K562 (cell line): ENCODE results near the gene ATP7B. TPM values are rescaled to one million over a fixed set of nuclear protein-coding genes. Genes with fewer than 3 reads are reported as not detected.
A peak's percentile ranks its signal among the peaks of the same experiment; 100 is the strongest.

Source experiments
- ATAC-seq: fragments of 200-7000 bp; cut with Tn5 transposase; 3 replicates; pipeline ENCODE4 v1.9.1; 2020; ENCODE audit warnings: moderate library complexity
- BruUV-seq: library from RNA; stranded (reverse); fragments of 400-500 nt; replicated peaks from 2 replicates; lab custom pipeline; 2021; lab: Mats Ljungman, UMichigan
- CTCF ChIA-PET: fragments of 300-600 bp; formaldehyde crosslinking; extraction: SDS; loops from one replicate; lab custom pipeline; 2021; ENCODE audit warnings: low intra/inter-chr PET ratio; lab: Yijun Ruan, JAX
- POLR2A ChIA-PET: fragments of 300-600, 350-650 bp; sonication (Branson Sonifier 250); formaldehyde crosslinking; extraction: SDS; loops from one replicate; lab custom pipeline; 2021; ENCODE audit warnings: antibody characterized with exemption, inconsistent platforms; lab: Yijun Ruan, JAX
- DNase-seq, 4 experiments: peaks; one replicate each; pipeline versions ENCODE4 v3.0.0 to v3.0.0-alpha.2; 2011 to 2018; ENCODE audit warnings: low spot score in 3 of 4, mixed read lengths in 3 of 4; ENCODE audit errors: extremely low read depth in 1 of 4
- FAIRE-seq: peaks from 2 replicates; lab custom pipeline; 2011; peaks lifted over from hg19 to GRCh38; lab: Jason Lieb, UNC
- H2AFZ ChIP-seq: 2 replicates; pipeline ENCODE4 v1.6.0; 2011; ENCODE audit warnings: low read depth, low read length, control low read depth, inconsistent platforms
- H3K27ac ChIP-seq: fragments of 200-600 bp; 3 replicates; pipeline ENCODE4 v1.8.0; 2011; ENCODE audit warnings: low read depth, mild to moderate bottlenecking, control low read depth, inconsistent platforms, low read length, moderate library complexity, mixed read lengths; ENCODE audit errors: extremely low read depth
- H3K27me3 ChIP-seq, 2 experiments: fragments of 300-600 bp in 1 of 2; 2 replicates in 1 of 2; 3 replicates in 1 of 2; pipeline versions ENCODE4 v1.6.0 to v1.8.0; 2011; ENCODE audit warnings: inconsistent platforms in 2 of 2, low read length in 2 of 2, mild to moderate bottlenecking in 1 of 2, mixed read lengths in 1 of 2, moderate library complexity in 1 of 2; ENCODE audit not compliant: control insufficient read depth in 2 of 2, insufficient read depth in 2 of 2
- H3K36me3 ChIP-seq: fragments of 300-600 bp; 3 replicates; pipeline ENCODE4 v1.8.0; 2011; ENCODE audit warnings: mild to moderate bottlenecking, low read length, inconsistent platforms; ENCODE audit not compliant: control insufficient read depth, insufficient read depth
- H3K4me1 ChIP-seq, 2 experiments: fragments of 200-600 bp in 1 of 2; replicated peaks in 1 of 2; 2 replicates in 1 of 2; 3 replicates in 1 of 2; pipeline versions ENCODE4 v1.5.1 to v1.8.0; 2011; ENCODE audit warnings: inconsistent platforms in 2 of 2, low read length in 2 of 2, mild to moderate bottlenecking in 1 of 2, mixed read lengths in 1 of 2, moderate library complexity in 1 of 2; ENCODE audit not compliant: control insufficient read depth in 2 of 2, insufficient read depth in 2 of 2
- H3K4me2 ChIP-seq: 2 replicates; pipeline ENCODE4 v1.6.1; 2011; ENCODE audit warnings: low read length, control low read depth, inconsistent platforms, mixed read lengths; ENCODE audit not compliant: insufficient read depth
- H3K4me3 ChIP-seq: fragments of 200-600 bp; sonication (generic), shearing (Covaris generic); 2 replicates; pipeline ENCODE4 v1.5.1; 2016; ENCODE audit warnings: control low read depth, inconsistent platforms
- H3K79me2 ChIP-seq: fragments of 200-600 bp; 3 replicates; pipeline ENCODE4 v1.8.0; 2011; ENCODE audit warnings: low read length, inconsistent platforms; ENCODE audit not compliant: control insufficient read depth, insufficient read depth
- H3K9ac ChIP-seq, 2 experiments: 2 replicates each; pipeline versions ENCODE4 v1.6.0 to v1.6.1; 2011; ENCODE audit warnings: low read depth in 2 of 2, low read length in 2 of 2, control low read depth in 1 of 2, inconsistent platforms in 1 of 2, mild to moderate bottlenecking in 1 of 2, mixed read lengths in 1 of 2; ENCODE audit not compliant: insufficient read depth in 1 of 2
- H3K9me1 ChIP-seq: one replicate; pipeline ENCODE4 v1.6.0; 2011; ENCODE audit warnings: inconsistent platforms, mild to moderate bottlenecking, low read length, moderate library complexity; ENCODE audit not compliant: control insufficient read depth, insufficient read depth
- H3K9me3 ChIP-seq: replicated peaks from 2 replicates; pipeline ENCODE4 v1.5.1; 2011; ENCODE audit warnings: low read depth, low read length, inconsistent platforms; ENCODE audit not compliant: control insufficient read depth, insufficient read depth
- H4K20me1 ChIP-seq: replicated peaks from 2 replicates; pipeline ENCODE4 v1.6.1; 2011; ENCODE audit warnings: low read length, inconsistent platforms, mixed read lengths; ENCODE audit not compliant: control insufficient read depth, insufficient read depth
- C11orf30 ChIP-seq: fragments of 450-650 bp; IDR thresholded peaks from 2 replicates; pipeline ENCODE4 v1.6.1; 2016; ENCODE audit warnings: low read depth, mild to moderate bottlenecking
- EP300 ChIP-seq: IDR thresholded peaks from 2 replicates; pipeline ENCODE4 v1.6.1; 2012; ENCODE audit warnings: low read length, improper control_type of control experiment
- MAFG ChIP-seq: fragments of 450-650 bp; conservative IDR thresholded peaks from 2 replicates; pipeline ENCODE4 v1.6.1; 2016; ENCODE audit warnings: missing genetic modification characterization, missing compliant biosample characterization
- MCM3 ChIP-seq: fragments of 450-650 bp; IDR thresholded peaks from 2 replicates; pipeline ENCODE4 v1.6.1; 2016
- NFE2 ChIP-seq: IDR thresholded peaks from 2 replicates; pipeline ENCODE4 v1.6.1; 2014; ENCODE audit warnings: antibody characterized with exemption, low read depth
- SMARCA4 ChIP-seq: fragments of 450-650 bp; IDR thresholded peaks from 2 replicates; pipeline ENCODE4 v1.6.1; 2016
- TEAD4 ChIP-seq, 2 experiments: sonication (generic) in 1 of 2; formaldehyde crosslinking in 1 of 2; IDR thresholded peaks; 2 replicates each; pipeline versions ENCODE4 v1.6.1 to v1.8.0; 2012 to 2022; ENCODE audit warnings: borderline replicate concordance in 1 of 2, inconsistent platforms in 1 of 2, low read length in 1 of 2, mild to moderate bottlenecking in 1 of 2, missing genetic modification reagents in 1 of 2
- ZNF316 ChIP-seq: fragments of 450-650 bp; IDR thresholded peaks from 2 replicates; pipeline ENCODE4 v1.6.1; 2016
- ZSCAN29 ChIP-seq: fragments of 450-650 bp; IDR thresholded peaks from 2 replicates; pipeline ENCODE4 v1.6.1; 2017
- WGBS: fragments of 100-300 bp; shearing (Covaris generic); methylation state at CpG from one replicate; pipeline ENCODE4 v1.1.6; 2016; ENCODE audit warnings: low coverage, mixed read lengths; ENCODE audit not compliant: insufficient coverage; ENCODE audit errors: missing lambda C conversion rate; 5-methylcytosine and 5-hydroxymethylcytosine counted together
- in situ Hi-C: fragments of 300-500 bp; cut with MboI; formaldehyde crosslinking; loops from 4 replicates; pipeline ENCODE4 v1.15.0; 2018; ENCODE audit warnings: inconsistent platforms, mixed read lengths
- intact Hi-C: fragments of 100-400 bp; cut with micrococcal nuclease; formaldehyde crosslinking; loops from 2 replicates; pipeline ENCODE4 v1.14.2; 2022
- polyA plus RNA-seq, 8 experiments: library from polyadenylated mRNA; depleted of rRNA in 4 of 8; stranded (reverse) in 5 of 8; unstranded in 3 of 8; fragments of >200 nt; fragmentation: Nextera tagmentation in 2 of 8; fragmentation: Illumina TruSeq in 1 of 8; extraction: Ambion mirVana in 2 of 8; extraction: Trizol in 1 of 8; gene quantifications; 2 replicates each; pipeline versions ENCODE4 v1.2.1 to v1.2.3, GENCODE V29; 2011 to 2014; ENCODE audit warnings: inconsistent platforms in 1 of 8, missing spikeins in 1 of 8
- total RNA-seq, 7 experiments: library from RNA; depleted of rRNA in 6 of 7; stranded (reverse); fragments of >200 nt in 6 of 7; fragmentation: Illumina TruSeq in 2 of 7; extraction: Trizol in 2 of 7; gene quantifications; 2 replicates each; pipeline versions ENCODE4 v1.2.1 to v1.2.3, GENCODE V29; 2011 to 2021; ENCODE audit warnings: low replicate concordance in 1 of 7
- TF ChIP-seq, protein P1 (sequence below): fragments of 450-650 bp; IDR thresholded peaks from 2 replicates; pipeline ENCODE4 v1.6.1; 2016; ENCODE audit warnings: low read depth
- TF ChIP-seq, protein P2 (sequence below): fragments of 250-450 bp; sonication (Bioruptor Pico); IDR thresholded peaks from 2 replicates; pipeline ENCODE4 v1.8.0; 2021; ENCODE audit warnings: moderate library complexity, mild to moderate bottlenecking, inconsistent platforms
- TF ChIP-seq, protein P3 (sequence below): fragments of 450-650 bp; conservative IDR thresholded peaks from 2 replicates; pipeline ENCODE4 v1.6.1; 2016; ENCODE audit warnings: missing genetic modification characterization, low read depth, mild to moderate bottlenecking, control low read depth, missing compliant biosample characterization

Gene ATP7B
- total and polyA plus RNA-seq, 9 of the 15 experiments (the other 6 are each of a cell fraction or from before 2014, with no cell fraction given) = 1.1 to 20.4 (median 8.5) TPM

DNA sequence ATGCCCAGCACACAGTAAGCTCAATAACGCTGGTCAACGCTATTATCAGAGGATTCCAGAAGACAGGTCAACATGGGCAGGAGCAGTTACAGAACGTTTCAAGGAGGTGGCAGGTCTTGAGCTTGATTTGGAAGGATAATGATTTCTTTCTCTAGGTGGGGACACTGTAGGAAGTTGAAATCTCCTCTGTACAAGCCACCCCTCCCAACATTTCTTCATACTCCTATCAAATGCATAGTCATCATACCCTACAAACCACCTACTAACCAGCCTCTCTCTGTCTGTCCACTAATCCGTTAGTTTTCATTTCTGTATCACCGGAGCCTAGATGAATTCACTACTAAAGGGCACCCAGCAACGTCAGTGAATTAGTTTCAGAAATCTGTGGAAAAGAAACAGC lies 1.3 kb downstream of the ATP7B start:
- DNase-seq (peak in 2 of 4 experiments; percentile 26 to 32), FAIRE-seq (peak; percentile 76), ATAC-seq (no peak)
- peak overlapping the region in 1 of 2 experiments; percentile 86; a peak in 2 of 4 replicates for H3K9ac ChIP-seq
- H2AFZ ChIP-seq = peak overlapping the region; percentile 56; the same call in 1 of the 2 replicates
- peaks cover 9 to 13% of the 10 kb centered on the region in 2 experiments; a peak in 4 of 5 replicates for H3K4me1 ChIP-seq
- H3K4me2 ChIP-seq = peak overlapping the region; percentile 86
- peak overlapping the region; percentile 90 for H3K4me3 ChIP-seq
- ChIA-PET CTCF (no interaction called here), POLR2A (no interaction called here)
- no peaks in the 10 kb centered on the region for H3K9me1 ChIP-seq
- H3K79me2 ChIP-seq = peaks cover 94% of the 10 kb centered on the region
- in situ Hi-C loops (loop anchor here (5.0 kb wide), 1 partner anchor 117 kb away; the partner anchor contains the start of gene NEK5), intact Hi-C loops (no loop called here)
- BruUV-seq = TSS peak; percentile 35
- H3K9me3 ChIP-seq = 0 out of 2 replicates have a peak, but pooled peaks cover 1% of the 10 kb centered on the region
- WGBS = 1% methylated on average over 6 of the region's 6 CpGs
- H4K20me1 ChIP-seq = no peaks in the 10 kb centered on the region
- H3K36me3 ChIP-seq = peaks cover 6% of the 10 kb centered on the region; the same call in 2 of the 3 replicates
- H3K27me3 ChIP-seq = no peaks in the 10 kb centered on the region
- H3K27ac ChIP-seq = peak overlapping the region; percentile 50
- TF ChIP-seq, protein P1, sequence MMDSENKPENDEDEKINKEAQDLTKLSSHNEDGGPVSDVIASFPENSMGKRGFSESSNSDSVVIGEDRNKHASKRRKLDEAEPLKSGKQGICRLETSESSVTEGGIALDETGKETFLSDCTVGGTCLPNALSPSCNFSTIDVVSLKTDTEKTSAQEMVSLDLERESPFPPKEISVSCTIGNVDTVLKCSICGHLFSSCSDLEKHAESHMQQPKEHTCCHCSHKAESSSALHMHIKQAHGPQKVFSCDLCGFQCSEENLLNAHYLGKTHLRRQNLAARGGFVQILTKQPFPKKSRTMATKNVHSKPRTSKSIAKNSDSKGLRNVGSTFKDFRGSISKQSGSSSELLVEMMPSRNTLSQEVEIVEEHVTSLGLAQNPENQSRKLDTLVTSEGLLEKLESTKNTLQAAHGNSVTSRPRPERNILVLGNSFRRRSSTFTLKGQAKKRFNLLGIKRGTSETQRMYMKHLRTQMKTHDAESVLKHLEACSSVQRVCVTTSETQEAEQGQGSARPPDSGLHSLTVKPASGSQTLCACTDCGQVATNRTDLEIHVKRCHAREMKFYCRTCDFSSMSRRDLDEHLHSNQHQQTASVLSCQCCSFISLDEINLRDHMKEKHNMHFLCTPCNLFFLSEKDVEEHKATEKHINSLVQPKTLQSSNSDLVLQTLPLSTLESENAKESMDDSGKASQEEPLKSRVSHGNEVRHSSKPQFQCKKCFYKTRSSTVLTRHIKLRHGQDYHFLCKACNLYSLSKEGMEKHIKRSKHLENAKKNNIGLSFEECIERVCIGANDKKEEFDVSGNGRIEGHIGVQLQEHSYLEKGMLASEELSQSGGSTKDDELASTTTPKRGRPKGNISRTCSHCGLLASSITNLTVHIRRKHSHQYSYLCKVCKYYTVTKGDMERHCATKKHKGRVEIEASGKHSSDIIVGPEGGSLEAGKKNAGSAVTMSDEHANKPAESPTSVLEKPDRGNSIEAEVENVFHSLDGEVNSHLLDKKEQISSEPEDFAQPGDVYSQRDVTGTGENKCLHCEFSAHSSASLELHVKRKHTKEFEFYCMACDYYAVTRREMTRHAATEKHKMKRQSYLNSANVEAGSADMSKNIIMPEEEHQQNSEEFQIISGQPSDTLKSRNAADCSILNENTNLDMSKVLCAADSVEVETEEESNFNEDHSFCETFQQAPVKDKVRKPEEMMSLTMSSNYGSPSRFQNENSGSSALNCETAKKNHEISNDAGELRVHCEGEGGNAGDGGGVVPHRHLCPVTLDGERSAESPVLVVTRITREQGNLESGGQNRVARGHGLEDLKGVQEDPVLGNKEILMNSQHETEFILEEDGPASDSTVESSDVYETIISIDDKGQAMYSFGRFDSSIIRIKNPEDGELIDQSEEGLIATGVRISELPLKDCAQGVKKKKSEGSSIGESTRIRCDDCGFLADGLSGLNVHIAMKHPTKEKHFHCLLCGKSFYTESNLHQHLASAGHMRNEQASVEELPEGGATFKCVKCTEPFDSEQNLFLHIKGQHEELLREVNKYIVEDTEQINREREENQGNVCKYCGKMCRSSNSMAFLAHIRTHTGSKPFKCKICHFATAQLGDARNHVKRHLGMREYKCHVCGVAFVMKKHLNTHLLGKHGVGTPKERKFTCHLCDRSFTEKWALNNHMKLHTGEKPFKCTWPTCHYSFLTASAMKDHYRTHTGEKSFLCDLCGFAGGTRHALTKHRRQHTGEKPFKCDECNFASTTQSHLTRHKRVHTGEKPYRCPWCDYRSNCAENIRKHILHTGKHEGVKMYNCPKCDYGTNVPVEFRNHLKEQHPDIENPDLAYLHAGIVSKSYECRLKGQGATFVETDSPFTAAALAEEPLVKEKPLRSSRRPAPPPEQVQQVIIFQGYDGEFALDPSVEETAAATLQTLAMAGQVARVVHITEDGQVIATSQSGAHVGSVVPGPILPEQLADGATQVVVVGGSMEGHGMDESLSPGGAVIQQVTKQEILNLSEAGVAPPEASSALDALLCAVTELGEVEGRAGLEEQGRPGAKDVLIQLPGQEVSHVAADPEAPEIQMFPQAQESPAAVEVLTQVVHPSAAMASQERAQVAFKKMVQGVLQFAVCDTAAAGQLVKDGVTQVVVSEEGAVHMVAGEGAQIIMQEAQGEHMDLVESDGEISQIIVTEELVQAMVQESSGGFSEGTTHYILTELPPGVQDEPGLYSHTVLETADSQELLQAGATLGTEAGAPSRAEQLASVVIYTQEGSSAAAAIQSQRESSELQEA = no peak
- TF ChIP-seq ZSCAN29 = no peak
- TF ChIP-seq MAFG (tag) = peak; percentile 60
- TF ChIP-seq ZNF316 = peak; percentile 88
- TF ChIP-seq C11orf30 = peak; percentile 76
- TF ChIP-seq TEAD4 (IDR thresholded peaks at IDR 0.05; ENCODE audit: low read length) = no peak
- TF ChIP-seq TEAD4 (CRISPR knock-in tag; IDR thresholded peaks at IDR 0.05; ENCODE audit: borderline replicate concordance) = no peak
- TF ChIP-seq, protein P2, sequence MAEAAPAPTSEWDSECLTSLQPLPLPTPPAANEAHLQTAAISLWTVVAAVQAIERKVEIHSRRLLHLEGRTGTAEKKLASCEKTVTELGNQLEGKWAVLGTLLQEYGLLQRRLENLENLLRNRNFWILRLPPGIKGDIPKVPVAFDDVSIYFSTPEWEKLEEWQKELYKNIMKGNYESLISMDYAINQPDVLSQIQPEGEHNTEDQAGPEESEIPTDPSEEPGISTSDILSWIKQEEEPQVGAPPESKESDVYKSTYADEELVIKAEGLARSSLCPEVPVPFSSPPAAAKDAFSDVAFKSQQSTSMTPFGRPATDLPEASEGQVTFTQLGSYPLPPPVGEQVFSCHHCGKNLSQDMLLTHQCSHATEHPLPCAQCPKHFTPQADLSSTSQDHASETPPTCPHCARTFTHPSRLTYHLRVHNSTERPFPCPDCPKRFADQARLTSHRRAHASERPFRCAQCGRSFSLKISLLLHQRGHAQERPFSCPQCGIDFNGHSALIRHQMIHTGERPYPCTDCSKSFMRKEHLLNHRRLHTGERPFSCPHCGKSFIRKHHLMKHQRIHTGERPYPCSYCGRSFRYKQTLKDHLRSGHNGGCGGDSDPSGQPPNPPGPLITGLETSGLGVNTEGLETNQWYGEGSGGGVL (CRISPR knock-in tag) = no peak
- peak; percentile 59 for TF ChIP-seq NFE2
- no peak for TF ChIP-seq MCM3
- TF ChIP-seq SMARCA4 = 0 out of 2 replicates have a peak, but pooled peaks have one; percentile 41
- TF ChIP-seq, protein P3, sequence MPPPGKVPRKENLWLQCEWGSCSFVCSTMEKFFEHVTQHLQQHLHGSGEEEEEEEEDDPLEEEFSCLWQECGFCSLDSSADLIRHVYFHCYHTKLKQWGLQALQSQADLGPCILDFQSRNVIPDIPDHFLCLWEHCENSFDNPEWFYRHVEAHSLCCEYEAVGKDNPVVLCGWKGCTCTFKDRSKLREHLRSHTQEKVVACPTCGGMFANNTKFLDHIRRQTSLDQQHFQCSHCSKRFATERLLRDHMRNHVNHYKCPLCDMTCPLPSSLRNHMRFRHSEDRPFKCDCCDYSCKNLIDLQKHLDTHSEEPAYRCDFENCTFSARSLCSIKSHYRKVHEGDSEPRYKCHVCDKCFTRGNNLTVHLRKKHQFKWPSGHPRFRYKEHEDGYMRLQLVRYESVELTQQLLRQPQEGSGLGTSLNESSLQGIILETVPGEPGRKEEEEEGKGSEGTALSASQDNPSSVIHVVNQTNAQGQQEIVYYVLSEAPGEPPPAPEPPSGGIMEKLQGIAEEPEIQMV (tag) = no peak
- no peak for TF ChIP-seq EP300
